OCI-LY7 (cell line): ENCODE results near the gene OR2V1. TPM values are rescaled to one million over a fixed set of nuclear protein-coding genes. Genes with fewer than 3 reads are reported as not detected.

Experiments
- BruUV-seq: library from RNA; stranded (reverse); fragments of 400-500 nt; replicated peaks from 2 replicates; lab custom pipeline; 2021; lab: Mats Ljungman, UMichigan
- CTCF ChIA-PET: fragments of 300-600 bp; sonication (Branson Sonifier 250); formaldehyde crosslinking; loops from one replicate; lab custom pipeline; 2022; ENCODE audit warnings: antibody characterized with exemption; ENCODE audit not compliant: unreplicated experiment; lab: Charles Lee
- POLR2A ChIA-PET: fragments of 300-600 bp; sonication (Branson Sonifier 250); formaldehyde crosslinking; loops from one replicate; lab custom pipeline; 2022; ENCODE audit warnings: antibody characterized with exemption; lab: Charles Lee
- DNase-seq: peaks from one replicate; pipeline ENCODE4 v3.0.0-alpha.2; 2015; ENCODE audit warnings: low spot score
- H2AFZ ChIP-seq: fragments of 200-600 bp; sonication (generic), shearing (Covaris generic); 2 replicates; pipeline ENCODE4 v1.6.1; 2014; ENCODE audit warnings: mild to moderate bottlenecking, antibody characterized with exemption, low read length, moderate library complexity
- H3K27ac ChIP-seq: fragments of 200-600 bp; sonication (generic); 2 replicates; pipeline ENCODE4 v1.5.1; 2014; ENCODE audit warnings: mixed run types, low read depth, mild to moderate bottlenecking, moderate library complexity, low read length, inconsistent platforms; ENCODE audit not compliant: poor library complexity, severe bottlenecking
- H3K36me3 ChIP-seq: fragments of 200-600 bp; sonication (generic); 2 replicates; pipeline ENCODE4 v1.6.1; 2014; ENCODE audit warnings: mild to moderate bottlenecking, antibody characterized with exemption, low read length, moderate library complexity, mixed read lengths; ENCODE audit not compliant: insufficient read depth
- H3K4me1 ChIP-seq: fragments of 200-600 bp; sonication (generic); 2 replicates; pipeline ENCODE4 v1.5.1; 2014; ENCODE audit warnings: mild to moderate bottlenecking, low read length; ENCODE audit not compliant: insufficient read depth, poor library complexity, severe bottlenecking
- H3K4me2 ChIP-seq: fragments of 200-600 bp; sonication (generic); 2 replicates; pipeline ENCODE4 v1.6.1; 2014; ENCODE audit warnings: mild to moderate bottlenecking, low read length
- H3K4me3 ChIP-seq: fragments of 200-600 bp; sonication (generic); 2 replicates; pipeline ENCODE4 v1.5.1; 2014; ENCODE audit warnings: mild to moderate bottlenecking, low read depth, low read length; ENCODE audit not compliant: poor library complexity, severe bottlenecking
- H3K79me2 ChIP-seq: fragments of 200-600 bp; sonication (generic); 2 replicates; pipeline ENCODE4 v1.6.1; 2016; ENCODE audit warnings: low read depth, mild to moderate bottlenecking, low read length, moderate library complexity, mixed read lengths; ENCODE audit not compliant: insufficient read depth
- H3K9me2 ChIP-seq: fragments of 200-600 bp; sonication (generic); 2 replicates; pipeline ENCODE4 v1.6.1; 2016; ENCODE audit warnings: mild to moderate bottlenecking, low read length, mixed read lengths; ENCODE audit not compliant: insufficient read depth
- H3K9me3 ChIP-seq: fragments of 200-600 bp; sonication (generic); 2 replicates; pipeline ENCODE4 v1.6.1; 2014; ENCODE audit warnings: mild to moderate bottlenecking, mixed run types, low read length, mixed read lengths
- H4K20me1 ChIP-seq: fragments of 200-600 bp; sonication (generic); 2 replicates; pipeline ENCODE4 v1.6.1; 2014; ENCODE audit warnings: mild to moderate bottlenecking, antibody characterized with exemption, low read length, moderate library complexity, mixed read lengths; ENCODE audit not compliant: insufficient read depth
- EZH2phosphoT487 ChIP-seq: fragments of 200-600 bp; sonication (generic); IDR thresholded peaks from 2 replicates; pipeline ENCODE4 v1.6.1; 2018; ENCODE audit warnings: low read depth, borderline replicate concordance, mild to moderate bottlenecking, mixed run types, antibody characterized with exemption, low read length, moderate library complexity, mixed read lengths
- intact Hi-C: fragments of 100-400 bp; cut with micrococcal nuclease; formaldehyde crosslinking; loops from one replicate; pipeline ENCODE4 v1.10.0; 2022; ENCODE audit not compliant: unreplicated experiment
- total RNA-seq, 2 experiments: library from RNA; depleted of rRNA in 1 of 2; stranded (reverse); fragments of >200 nt in 1 of 2; shearing (Covaris generic) in 1 of 2; gene quantifications; 2 replicates each; pipeline ENCODE4 v1.2.3, GENCODE V29; 2014 to 2022
- TF ChIP-seq, protein P1 (sequence below): fragments of 200-600 bp; sonication (generic); conservative IDR thresholded peaks from 2 replicates; pipeline ENCODE4 v1.5.1; 2014; ENCODE audit warnings: mild to moderate bottlenecking, antibody characterized with exemption, low read length, moderate library complexity, mixed read lengths

OR2V1 gene
- total RNA-seq, 2 experiments from 2014 or later, result not detected

DNA sequence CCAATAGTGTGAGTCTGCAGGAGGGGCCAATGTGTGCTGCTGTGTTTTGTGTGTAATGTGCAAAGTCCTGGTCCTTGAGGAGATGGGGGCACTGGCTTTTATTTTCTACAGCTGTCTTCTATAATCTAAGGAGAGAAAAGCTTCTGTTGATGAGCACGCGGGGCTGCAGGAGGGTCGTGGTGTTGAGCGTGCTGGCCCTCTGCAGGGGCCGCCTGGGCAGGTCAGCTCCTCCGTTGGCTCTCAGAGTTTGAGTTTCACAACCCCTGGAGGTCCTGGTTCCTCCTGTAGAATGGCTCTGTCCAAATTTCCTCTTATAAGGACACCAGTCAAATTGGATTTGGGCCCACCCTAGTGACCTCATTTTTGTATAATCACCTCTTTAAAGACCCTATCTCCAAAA lies 12.6 kb downstream of the OR2V1 start:
- no peak for TF ChIP-seq EZH2phosphoT487
- TF ChIP-seq, protein P1, sequence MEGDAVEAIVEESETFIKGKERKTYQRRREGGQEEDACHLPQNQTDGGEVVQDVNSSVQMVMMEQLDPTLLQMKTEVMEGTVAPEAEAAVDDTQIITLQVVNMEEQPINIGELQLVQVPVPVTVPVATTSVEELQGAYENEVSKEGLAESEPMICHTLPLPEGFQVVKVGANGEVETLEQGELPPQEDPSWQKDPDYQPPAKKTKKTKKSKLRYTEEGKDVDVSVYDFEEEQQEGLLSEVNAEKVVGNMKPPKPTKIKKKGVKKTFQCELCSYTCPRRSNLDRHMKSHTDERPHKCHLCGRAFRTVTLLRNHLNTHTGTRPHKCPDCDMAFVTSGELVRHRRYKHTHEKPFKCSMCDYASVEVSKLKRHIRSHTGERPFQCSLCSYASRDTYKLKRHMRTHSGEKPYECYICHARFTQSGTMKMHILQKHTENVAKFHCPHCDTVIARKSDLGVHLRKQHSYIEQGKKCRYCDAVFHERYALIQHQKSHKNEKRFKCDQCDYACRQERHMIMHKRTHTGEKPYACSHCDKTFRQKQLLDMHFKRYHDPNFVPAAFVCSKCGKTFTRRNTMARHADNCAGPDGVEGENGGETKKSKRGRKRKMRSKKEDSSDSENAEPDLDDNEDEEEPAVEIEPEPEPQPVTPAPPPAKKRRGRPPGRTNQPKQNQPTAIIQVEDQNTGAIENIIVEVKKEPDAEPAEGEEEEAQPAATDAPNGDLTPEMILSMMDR, result no peak
- POLR2A ChIA-PET, result interaction anchor here (0.6 kb wide), 1 partner anchor 53 kb away, joined by 9 read pairs; no protein-coding TSS in a partner anchor

DNA sequence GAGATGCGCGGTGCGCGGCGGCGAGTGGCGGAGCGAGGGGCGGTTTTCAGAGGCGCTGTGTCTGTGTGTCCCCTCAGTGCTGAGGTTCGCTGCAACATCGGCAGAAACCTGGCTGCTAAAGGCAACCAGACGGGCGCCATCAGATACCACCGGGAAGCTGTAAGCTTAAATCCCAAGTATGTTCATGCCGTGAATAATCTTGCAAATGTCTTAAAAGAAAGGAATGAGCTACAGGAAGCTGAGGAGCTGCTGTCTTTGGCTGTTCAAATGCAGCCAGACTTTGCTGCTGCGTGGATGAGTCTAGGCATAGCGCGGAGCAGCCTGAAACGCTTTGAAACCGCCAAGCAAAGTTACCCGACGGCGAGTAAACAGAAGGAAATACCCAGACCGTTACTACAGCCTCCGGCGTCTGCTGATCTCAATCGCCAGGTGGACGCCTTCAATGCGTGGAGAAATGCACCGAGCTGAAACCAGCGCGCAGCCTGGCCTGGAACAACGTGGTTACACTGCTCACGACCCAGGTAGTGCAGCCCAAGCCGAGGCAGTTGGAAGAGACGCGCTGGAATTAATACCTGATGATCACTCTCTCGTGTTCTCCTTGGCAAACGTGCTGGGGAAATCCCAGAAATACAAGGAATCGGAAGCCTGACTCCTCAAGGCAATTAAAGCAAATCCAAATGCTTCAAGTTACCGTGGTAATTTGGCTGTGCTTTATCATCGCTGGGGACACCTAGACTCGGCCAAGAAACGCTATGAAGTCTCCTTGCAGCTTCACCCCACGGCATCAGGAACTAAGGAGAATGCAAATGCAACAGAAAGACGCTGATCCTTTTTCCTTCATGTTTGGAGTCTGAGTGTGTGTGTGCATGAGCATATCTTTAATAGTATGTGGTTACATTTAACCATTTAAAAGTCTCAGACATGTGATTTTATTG lies 15.9 kb downstream of the OR2V1 start:
- no peaks in the 10 kb centered on the region for H3K79me2 ChIP-seq
- no peaks in the 10 kb centered on the region for H3K9me3 ChIP-seq
- no peak for TF ChIP-seq EZH2phosphoT487
- TF ChIP-seq, protein P1, result no peak
- DNase-seq, result no peak
- no peaks in the 10 kb centered on the region for H3K36me3 ChIP-seq
- H3K4me3 ChIP-seq, result no peak overlapping the region
- H3K4me2 ChIP-seq, result no peak overlapping the region
- BruUV-seq, result no TSS peak
- CTCF ChIA-PET, result no interaction called here
- H3K4me1 ChIP-seq, result no peaks in the 10 kb centered on the region
- H4K20me1 ChIP-seq, result no peaks in the 10 kb centered on the region
- intact Hi-C loops, result no loop called here
- H2AFZ ChIP-seq, result no peak overlapping the region
- no peaks in the 10 kb centered on the region for H3K9me2 ChIP-seq
- no peak overlapping the region for H3K27ac ChIP-seq
- POLR2A ChIA-PET, result no interaction called here

More for the DNA sequence above, 12.6 kb downstream of the OR2V1 start:
- no peaks in the 10 kb centered on the region for H3K9me3 ChIP-seq
- no peaks in the 10 kb centered on the region for H4K20me1 ChIP-seq
- BruUV-seq, result no TSS peak
- no peak overlapping the region for H3K4me3 ChIP-seq
- H3K27ac ChIP-seq, result no peak overlapping the region
- DNase-seq, result no peak
- H3K9me2 ChIP-seq, result no peaks in the 10 kb centered on the region
- H3K36me3 ChIP-seq, result no peaks in the 10 kb centered on the region
- H3K4me1 ChIP-seq, result no peaks in the 10 kb centered on the region
- no peak overlapping the region for H2AFZ ChIP-seq
- H3K79me2 ChIP-seq, result no peaks in the 10 kb centered on the region
- H3K4me2 ChIP-seq, result no peak overlapping the region
- CTCF ChIA-PET, result interaction anchor here (0.6 kb wide), 1 partner anchor 53 kb away, joined by 3 read pairs; no protein-coding TSS in a partner anchor
- intact Hi-C loops, result no loop called here
